SKM-1 treated with dmso at 0.1 percent for 144 hours (cell line): Measurements from ENCODE around the gene NHSL2.

Source experiments
- DNase-seq: peaks from one replicate; lab custom pipeline; 2025; ENCODE audit not compliant: unreplicated experiment; lab: John Stamatoyannopoulos, UW

NHSL2 gene

DNA sequence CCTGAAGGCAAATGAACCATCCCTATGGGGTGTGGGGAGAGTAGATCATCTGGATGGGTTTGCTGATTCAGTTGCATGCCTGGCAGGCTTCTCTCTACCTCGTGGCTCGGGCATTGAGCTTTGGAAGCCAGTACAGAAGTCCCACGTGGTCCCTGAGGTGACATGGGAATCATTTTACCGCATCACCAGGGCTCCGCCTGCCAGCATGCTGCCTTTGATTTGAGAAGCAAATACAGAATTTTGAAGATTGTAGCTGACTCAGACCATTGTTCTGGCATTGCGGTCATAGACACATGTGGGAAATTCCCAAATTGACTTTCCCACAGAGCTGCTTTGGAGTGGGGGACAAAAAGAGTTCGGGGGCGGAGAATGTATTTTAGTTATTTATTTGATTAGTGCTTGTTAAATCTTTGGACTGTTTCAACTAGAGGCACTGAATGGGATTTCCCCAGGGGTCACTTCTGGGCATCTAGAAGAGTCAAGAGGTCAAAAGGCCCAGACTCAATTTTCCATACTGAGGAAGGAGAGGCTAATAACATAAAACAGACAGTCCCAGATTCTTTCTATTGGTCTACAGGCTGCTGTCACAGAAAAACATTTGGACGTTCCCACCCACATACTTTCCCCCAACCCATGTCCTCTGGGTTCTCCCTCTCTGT lies 79.3 kb downstream of the NHSL2 start:
- DNase-seq: no peak

DNA sequence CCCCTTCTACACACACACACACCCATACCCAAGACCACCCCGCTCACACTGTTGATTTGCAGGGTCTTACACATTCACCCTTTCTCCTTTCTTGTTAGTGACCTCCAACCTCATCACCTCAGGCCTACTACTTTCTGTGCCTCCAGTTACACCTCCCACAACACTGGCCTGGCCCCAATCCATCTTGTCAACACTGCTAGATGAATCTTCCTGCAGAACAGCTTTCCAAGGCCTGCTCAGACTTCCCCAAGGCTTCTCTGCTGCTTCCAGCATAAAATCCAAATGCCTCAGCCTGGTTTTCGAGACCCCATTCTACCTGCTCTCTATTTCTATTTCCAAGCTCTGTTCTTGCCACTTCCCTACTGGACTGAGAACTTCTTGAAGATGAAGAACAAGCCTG lies 79.9 kb downstream of the NHSL2 start:
- no peak for DNase-seq

DNA sequence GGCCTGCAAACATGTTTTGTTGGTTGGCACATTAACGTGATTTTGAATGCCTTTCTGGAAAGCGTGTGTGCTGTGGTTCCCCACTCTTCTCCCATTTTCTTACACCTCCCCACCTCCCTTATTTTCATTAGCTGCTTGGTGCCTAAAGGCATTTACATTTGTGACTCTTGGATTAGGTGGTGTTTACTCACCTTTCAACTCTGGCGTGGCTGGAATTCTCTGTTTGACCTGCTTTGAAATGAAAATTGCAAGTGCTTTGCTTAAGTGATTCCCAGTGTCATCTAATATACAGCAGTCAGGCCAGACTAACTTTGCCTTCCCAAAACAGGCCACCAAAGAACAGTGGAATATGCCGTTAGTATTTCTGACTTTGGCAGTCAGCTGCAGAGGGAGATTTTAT lies 80.5 kb downstream of the NHSL2 start:
- no peak for DNase-seq

DNA sequence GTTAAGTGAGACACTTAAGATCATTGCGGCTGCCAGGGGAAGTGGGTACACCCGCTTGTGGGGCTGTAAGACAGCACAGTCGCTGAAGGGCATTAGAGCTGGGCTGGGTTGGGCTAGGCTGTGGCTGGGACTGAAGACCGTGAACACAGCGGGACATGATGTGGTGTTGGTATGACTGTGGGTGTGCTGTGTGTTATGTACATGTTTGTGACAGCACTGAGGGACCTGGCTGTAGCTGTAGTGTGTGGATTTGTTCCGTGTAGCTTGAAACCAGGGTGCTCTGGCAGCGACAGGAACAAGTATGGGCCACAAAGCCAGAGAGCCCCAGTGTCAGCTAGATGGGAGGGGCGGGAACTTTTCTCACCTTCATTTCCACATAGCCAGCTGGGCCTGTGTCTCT lies 82.1 kb downstream of the NHSL2 start:
- no peak for DNase-seq

- no peak for DNase-seq
These were observed 82.7 kb downstream of the NHSL2 start for GRCh38 chrX:71993371-71993770.

- no peak for DNase-seq
These were observed 84.0 kb downstream of the NHSL2 start for GRCh38 chrX:71994601-71995000.

GRCh38 chrX:71995122-71995521 lies 84.5 kb downstream of the NHSL2 start:
- no peak for DNase-seq

- DNase-seq: no peak
These were observed 85.5 kb downstream of the NHSL2 start for GRCh38 chrX:71996136-71996535.

DNA sequence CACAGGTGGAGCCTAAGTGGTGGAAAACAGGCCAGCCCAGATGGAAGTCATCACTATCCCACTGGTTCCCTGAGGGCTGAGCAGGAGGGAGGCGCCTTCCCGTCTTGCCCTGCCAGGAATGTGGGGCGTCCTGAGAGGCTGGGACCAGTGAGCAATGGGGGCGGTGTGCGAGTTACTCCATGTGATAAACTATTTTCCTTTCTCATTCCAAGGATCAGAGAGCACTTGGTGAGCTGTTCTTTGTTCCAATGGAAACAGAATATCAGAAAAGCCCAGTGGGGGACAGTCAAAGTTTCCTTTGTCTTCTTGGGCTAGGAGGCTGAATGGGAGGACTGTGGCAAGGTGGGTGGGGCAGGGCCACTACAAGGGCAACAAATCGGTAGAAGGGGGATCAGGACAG lies 86.2 kb downstream of the NHSL2 start:
- no peak for DNase-seq

DNA sequence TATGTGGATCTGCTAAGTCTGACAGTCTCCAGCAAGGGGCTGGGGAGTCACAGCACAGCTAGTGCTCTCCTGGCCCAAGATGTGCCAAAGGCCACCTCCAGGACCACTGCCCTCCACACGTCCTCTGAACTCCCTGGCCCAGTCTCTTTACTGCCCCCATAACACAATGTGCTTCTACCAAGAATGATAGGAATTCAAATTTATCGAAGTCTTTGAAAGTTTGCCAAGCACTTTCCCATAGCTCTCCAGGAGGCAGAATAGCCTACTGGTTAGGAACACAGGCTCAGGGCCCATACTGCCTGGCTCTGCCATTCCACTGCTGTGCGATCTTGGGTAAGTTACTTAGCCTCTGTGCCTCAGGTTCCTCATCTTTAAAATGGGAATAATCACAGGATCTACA lies 86.7 kb downstream of the NHSL2 start:
- DNase-seq: no peak

DNA sequence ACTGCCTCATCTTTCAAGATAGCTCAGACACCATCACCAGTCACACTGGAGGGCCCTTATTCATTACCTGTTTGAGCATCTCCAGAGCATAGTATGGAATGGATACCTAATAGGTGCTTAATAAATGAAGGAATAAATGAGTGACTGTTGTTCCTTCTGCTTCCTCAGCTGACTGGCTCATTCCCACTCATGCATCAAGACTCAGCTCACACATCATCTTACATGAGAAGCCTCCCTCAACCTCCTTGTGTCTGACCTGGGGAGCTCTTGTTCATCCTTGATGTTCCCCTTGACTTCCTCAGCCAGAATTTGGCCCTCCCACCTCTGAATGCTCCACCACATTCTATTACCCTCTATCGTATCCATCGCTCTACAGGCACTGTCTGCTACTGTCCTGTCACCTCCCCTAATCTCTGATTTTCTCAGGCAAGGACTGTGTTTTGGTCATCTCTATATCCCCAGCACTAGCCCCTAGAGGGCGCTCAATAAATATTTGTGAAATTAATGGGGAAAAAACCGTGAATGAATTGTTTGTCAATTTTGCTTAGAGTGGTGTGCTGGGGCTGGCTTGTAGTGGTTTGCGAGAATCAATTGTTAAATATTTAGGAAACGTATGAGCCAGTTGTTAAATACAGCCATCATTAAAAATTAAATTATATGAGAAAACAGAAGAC lies 88.3 kb downstream of the NHSL2 start:
- DNase-seq: peak; percentile 25

DNA sequence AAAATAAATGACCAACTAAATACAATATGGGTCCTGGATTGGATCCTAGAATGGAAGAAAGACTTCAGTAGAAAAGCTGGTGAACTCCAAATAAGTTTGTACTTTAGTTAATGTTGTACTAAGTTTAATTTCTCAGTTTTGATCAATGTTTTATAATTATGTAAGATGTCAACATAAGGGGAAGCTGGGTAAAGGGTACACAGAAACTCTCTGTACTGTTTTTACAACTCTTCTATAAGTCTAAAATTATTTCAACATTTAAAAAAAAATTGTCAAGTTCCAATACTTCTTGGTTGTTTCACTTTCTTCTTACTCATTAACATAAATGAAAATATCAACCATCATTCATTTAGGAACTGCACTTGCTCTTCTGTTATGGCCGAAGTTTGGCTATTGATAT lies 88.9 kb downstream of the NHSL2 start:
- no peak for DNase-seq

GRCh38 chrX:72001471-72001870 lies 90.8 kb downstream of the NHSL2 start:
- no peak for DNase-seq

GRCh38 chrX:72001906-72002305 lies 91.3 kb downstream of the NHSL2 start:
- no peak for DNase-seq

DNA sequence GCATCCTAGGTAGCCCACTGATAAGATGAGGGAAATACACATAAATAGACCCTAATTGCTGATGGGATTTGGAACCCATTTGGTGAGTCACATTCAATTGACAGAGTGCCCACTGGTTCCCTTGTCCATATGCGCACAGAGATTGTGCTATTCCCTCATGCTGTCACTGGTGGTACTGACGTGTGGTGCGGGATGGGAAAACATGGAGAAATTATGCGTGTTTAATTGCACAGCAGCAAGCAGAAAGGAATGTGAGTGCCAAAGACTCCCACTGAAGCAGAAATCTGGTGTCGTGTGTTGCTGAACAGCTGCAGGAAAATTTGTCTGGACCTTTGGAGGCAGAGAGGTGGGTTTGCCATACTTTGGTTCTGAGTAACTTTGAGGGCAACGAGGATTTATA lies 92.2 kb downstream of the NHSL2 start:
- no peak for DNase-seq

DNA sequence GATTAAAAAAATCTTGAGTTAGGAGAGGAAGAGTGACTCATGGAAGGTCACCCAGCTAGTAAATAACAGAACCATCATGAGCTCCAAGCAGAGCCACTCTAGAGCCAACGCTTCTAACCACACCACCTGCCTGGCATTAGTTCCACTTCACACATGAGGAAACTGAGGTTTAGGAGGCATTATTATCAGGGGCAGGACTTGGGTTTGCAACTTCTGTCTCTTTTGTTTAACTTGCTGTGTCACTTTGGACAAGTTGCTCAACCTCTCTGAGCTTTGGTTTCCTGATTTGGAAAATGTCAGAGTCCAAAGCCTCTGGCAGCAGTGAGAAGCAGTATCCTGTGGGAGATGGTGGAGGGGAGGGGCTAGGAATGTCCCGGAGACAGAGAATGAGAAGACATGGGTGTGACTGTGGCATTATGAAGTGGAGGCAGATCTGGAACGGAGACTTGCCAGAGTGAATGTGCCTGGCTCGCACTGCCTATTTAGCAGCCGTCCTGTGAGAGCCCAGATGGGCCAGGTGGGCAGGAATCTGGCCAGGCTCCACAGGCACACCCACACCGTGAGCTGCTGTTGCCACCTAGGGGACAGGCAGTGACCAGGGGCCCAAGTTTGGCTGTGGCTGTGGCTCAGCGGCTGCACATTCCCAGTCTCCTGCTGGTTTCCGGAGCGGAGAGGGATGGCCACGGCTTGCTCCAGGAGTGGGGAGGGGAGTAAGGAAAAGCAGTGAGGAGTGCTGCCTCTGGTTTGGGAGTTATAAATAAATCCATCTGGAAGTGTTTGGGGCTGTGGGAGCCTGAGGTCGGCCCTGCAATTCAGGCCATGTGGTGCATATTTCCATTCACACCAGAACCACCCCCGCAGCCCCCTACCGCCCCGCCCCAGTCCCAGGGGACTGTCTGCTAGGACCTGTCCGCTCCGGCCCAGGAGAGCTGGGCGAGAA lies 93.4 kb downstream of the NHSL2 start:
- no peak for DNase-seq

GRCh38 chrX:72005046-72005445 lies 94.4 kb downstream of the NHSL2 start:
- DNase-seq: no peak

- DNase-seq: no peak
These were observed 95.8 kb downstream of the NHSL2 start for GRCh38 chrX:72006461-72006860.

DNA sequence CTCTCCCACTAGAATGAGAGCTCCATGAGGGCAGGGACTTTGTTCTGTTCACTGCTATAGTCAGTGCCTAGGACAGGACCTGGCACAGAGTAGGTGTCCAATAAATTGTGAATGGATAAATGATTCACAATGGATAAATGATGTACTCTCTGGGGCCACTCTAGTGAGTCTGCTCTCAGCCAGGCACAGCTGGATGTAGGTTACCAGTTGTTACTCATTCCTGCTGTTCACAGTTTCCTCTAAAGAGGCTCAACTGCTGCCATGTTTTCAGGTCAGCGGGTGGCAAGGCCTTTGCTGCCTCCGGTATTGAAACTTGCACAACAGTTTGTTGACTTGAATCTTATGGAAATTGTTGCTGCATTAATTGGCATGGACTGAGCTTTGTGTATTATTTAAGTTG lies 99.1 kb downstream of the NHSL2 start:
- DNase-seq: no peak

GRCh38 chrX:72011734-72012133 lies 101.1 kb downstream of the NHSL2 start:
- DNase-seq: no peak

- DNase-seq: no peak
These were observed 104.7 kb downstream of the NHSL2 start for GRCh38 chrX:72015383-72015782.
